ENCODE measurements around the gene TGFB3. TPM values are rescaled to one million over a fixed set of nuclear protein-coding genes. Genes with fewer than 3 reads are reported as not detected.

Gene TGFB3
- total RNA-seq, 1 experiment from 2014 or later = 3.9 TPM

DNA sequence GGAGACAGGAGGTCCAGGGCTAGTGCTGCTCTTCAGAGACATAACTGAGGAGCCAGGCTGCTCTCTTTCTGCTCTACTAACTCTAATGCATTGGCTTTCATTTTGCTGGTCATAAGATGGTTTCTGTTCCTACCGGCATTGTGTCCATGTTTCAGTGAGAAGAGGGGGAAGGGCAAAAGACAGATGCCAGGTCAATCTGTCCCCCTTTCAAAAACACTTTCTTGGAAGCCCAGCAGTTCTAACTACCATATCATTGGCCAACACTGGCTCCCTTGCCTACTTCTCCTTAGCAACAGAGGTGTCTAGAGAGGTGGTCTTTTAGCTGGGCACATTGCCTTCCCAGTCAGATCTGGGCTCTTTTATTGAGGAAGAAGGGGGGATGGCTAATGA is 63.9 kb downstream of the TGFB3 start:
- in situ Hi-C loops (cut with HindIII; ENCODE audit: low sequenced_read_pairs) = no loop called here
- DNase-seq (ENCODE audit: low spot score) = no peak

DNA sequence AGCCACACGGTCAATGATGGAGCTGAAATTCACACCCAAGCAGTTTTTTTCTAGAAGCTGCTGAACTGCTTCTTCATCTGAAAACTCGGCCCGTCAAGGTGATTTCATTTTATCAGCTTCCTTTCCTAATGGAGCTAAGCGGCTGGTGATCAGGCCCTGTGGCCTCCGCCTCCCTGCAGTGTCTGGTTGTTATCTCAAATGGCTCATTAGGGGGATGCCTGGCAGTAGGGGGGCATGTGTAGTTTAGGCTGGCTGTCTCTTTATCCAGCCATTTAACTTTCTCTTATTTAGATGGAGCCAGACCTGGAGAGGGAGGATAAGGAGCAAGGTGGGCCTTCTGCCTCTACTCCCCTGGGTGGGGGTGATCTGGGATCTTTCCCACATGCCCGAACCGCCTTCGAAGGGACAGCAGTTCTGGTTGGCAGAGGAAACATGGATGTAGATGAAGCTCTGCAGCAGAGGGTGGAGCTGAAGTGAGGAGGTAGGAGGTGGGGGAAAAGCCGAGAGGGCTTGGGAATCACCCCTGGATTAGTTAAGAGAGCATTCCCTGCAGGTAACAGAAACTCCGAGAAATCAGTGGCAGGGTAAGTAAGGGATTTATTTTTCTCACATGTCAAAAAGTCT is 64.4 kb downstream of the TGFB3 start:
- in situ Hi-C loops (cut with HindIII; ENCODE audit: low sequenced_read_pairs) = no loop called here
- DNase-seq (ENCODE audit: low spot score) = no peak

DNA sequence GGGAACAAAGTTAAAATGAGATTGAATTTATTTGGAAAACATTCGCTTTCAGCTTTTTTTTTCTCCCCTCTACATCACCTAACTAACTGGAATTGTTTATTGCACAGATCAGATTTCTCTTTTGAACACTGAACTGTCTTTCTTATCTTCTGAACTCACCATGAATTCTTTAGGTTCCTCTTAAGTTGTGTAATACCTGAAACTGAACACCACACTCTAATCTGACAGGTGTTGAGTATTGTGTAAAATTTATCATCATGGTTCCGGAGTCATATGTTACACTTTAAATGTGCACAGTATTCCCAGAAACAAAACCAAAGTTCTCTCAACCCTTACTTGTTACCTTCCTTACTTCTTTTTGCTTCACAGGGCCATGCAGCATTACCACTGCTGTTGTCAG is 66.8 kb downstream of the TGFB3 start:
- in situ Hi-C loops (cut with HindIII; ENCODE audit: low sequenced_read_pairs) = no loop called here
- no peak for DNase-seq (ENCODE audit: low spot score)

DNA sequence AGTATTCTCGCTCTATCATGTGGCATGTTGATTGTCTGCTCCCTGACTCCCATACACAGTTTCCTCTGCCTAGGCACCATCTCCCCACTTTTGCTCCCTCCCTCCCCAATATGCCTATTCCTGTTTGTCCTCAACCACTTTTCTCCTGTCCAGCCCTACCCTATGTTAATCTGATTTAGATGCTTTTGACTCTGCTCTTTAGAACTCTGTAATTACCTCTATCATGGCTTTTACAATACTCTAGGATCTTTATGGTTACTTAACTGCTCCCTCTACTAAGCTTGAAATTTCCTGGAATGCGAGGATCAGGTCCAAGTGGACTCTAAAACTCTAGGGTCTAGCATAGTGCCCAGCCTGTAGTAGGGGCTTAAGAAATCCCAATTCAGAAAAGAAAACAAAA is 68.6 kb downstream of the TGFB3 start:
- DNase-seq (ENCODE audit: low spot score) = no peak
- in situ Hi-C loops (cut with HindIII; ENCODE audit: low sequenced_read_pairs) = no loop called here

DNA sequence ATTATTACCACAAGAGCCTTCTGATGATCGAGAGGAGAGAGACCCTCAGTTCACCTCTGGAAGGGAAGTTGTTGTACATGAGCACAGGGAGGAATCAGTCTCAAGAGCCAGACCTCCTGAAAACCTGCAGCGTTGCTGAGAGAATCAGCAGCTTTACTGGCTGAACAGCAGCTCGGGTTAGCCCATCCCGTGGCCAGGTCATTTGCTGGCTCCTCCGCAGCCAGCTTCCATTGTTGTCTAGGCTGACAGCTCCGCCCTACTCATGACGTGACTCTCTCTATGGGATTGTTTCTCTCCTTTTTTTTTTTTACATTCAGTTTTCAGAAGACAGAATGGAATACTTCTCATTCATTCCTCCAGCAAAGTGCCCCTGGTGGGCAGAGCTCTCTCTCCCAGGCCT is 69.9 kb downstream of the TGFB3 start:
- DNase-seq (ENCODE audit: low spot score) = no peak
- in situ Hi-C loops (cut with HindIII; ENCODE audit: low sequenced_read_pairs) = no loop called here

DNA sequence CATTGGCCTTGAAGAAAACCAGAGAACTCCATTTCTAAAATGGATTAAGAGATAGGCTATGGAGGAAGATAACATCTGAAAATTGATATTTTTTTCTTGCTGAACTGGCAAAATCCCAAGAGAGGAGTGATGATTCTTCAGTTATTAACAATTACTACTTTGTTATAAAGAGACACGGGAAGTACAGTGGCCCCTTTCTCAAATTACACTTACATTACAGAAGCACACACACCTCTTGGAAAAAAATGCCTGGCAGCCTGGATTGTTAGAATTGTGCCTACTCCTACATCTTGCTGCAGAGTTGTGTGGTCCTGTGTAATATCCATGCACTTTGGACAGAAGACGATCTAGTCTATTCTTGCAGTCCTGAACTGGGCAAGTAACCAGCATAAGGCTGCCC is 71.7 kb downstream of the TGFB3 start:
- in situ Hi-C loops (cut with HindIII; ENCODE audit: low sequenced_read_pairs) = no loop called here
- DNase-seq (ENCODE audit: low spot score) = no peak

DNA sequence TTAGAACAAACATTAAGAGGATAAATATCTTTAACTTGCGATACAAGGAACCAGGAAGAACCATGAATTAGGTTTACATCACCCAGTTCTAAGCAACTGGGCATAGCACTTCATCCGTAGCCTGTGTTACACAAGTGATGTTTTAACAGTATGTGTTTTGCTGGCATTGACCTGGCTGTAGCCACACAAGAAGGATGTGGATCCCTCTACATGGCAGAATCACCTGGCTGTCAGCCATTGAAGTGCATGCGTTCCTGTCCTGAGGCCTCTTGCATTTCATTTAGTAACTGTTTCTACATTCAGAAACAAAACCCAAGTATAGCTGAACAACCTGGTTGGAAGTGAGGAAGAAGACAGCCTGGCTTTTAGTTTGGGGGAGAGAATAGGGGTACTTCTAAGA is 72.2 kb downstream of the TGFB3 start:
- DNase-seq (ENCODE audit: low spot score) = no peak
- in situ Hi-C loops (cut with HindIII; ENCODE audit: low sequenced_read_pairs) = no loop called here

Other genes starting within 250 kb of the TGFB3 start
- gene IFT43, start 3.8 kb upstream of the TGFB3 start, total RNA-seq (2014; rRNA removed; shearing (Covaris generic)) = 38.9 and 43.7 TPM in 2 replicates
- gene GPATCH2L, start 169.9 kb upstream of the TGFB3 start, total RNA-seq (2014; rRNA removed; shearing (Covaris generic)) = 25.5 and 32.4 TPM in 2 replicates